GM23248 (cell line): ENCODE data around the gene LMCD1.

Experiments
- EZH2 ChIP-seq: fragments of 200-600 bp; sonication (generic); IDR thresholded peaks from 2 replicates; pipeline ENCODE4 v1.6.1; 2018; ENCODE audit warnings: antibody characterized with exemption, mild to moderate bottlenecking; ENCODE audit not compliant: insufficient read depth, poor library complexity, severe bottlenecking
- EZH2phosphoT487 ChIP-seq: fragments of 200-600 bp; sonication (generic); IDR thresholded peaks from 2 replicates; pipeline ENCODE4 v1.6.1; 2018; ENCODE audit warnings: antibody characterized with exemption, moderate library complexity, mild to moderate bottlenecking, low read depth; ENCODE audit not compliant: insufficient read depth

DNA sequence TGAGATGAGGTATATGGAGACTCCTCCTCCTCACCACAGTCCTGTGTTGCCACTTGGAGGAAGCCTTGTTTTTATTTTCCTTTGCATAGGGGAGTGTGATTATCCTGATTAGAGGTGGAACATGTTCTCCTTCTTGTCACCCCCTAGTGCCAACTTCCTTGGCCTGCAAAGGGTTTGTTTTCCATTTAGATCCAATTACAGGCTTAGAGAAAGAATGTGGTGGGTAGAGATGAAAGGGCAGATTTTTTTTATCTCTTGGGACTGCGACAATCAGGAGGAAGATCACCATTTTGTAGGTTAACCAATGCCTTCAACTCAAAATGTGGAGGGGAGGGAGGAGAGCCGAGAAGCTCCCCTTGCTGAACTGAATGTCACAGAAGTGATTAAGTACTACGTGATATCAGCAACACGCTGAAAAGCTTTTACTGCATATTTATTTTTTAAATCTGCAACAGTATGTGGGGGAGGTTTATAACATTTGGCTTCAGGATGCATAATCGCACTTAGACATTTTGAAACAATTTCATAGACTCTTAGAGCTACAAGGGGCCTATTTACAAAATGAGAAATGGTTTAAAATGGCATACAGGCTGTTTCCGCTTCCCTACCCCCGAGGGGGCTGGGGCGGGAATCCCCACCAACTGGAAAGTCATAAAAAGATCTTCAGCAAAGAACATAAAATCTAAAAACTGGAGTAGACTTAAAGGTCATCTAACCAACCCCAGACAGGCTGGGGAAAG is 2.4 kb downstream of the LMCD1 start:
- TF ChIP-seq EZH2 (no peak), EZH2phosphoT487 (no peak)
